DMS 273 treated with DMSO at 0.1 percent for 48 hours (cell line): Measurements from ENCODE around the gene COL4A2.
"Not testable (repeated sequence)": the region's sequence is repeated elsewhere in the genome, so short reads cannot be mapped to it uniquely, and the experiment has no call there.

Experiments
- DNase-seq: peaks from one replicate; lab custom pipeline; 2025; lab: John Stamatoyannopoulos, UW

COL4A2 gene

DNA sequence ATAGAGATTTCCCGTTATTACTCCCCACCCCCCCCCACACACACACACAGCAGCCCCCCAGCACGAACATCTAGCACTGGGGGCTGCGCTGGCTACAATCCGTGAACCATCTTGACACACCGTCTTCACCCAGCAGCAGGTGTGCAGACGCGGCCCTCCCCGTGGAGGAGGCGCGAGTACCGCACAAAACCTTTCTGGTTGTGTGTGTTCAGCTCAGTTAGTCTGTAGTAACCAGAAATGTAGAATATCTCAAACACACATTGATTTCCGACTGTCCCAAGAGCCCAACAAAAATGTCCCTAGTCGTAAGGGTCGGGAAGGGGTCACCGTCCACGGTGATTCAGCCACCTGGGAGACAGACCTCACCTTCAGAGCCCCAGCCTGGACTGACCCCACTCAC, 131.7 kb downstream of the COL4A2 start:
- DNase-seq = no peak

DNA sequence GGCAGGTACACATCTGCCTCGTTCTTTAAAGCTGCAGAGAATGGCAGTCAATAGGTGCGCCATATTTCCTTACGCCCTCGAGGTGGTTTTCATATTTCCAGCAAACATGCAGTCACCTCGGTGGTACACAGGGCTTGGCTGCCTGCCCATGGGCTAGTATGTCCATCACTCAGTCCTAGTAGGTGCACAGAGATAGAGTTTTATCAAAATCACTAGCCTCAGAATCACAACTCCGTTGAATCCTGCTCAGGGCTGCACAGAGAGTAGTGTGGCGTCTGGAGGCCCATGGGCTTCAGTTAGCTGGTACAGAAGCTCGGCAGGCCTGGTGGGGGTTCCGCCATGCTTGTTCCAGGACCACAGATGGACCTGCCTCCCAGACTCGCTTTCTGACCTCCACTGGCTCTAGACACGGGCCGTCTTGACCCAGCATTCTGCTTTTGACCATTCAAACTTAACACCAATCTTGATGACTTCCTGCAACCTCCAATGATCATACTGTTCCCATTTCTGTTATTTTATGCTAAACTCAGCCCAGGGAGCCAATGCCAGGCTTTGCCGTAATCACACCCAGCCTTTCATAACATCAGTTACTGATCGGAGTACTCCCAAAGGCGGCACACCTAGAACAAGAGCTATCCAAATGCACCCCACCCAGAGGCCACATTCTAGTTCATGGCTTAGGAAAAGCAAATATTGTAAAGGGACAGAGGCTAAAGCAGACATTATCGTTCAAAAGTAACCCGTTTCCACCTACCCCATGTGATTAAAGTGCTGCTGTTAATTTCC, 134.1 kb downstream of the COL4A2 start:
- no peak for DNase-seq

GRCh38 chr13:110442930-110443621, 136.0 kb downstream of the COL4A2 start:
- DNase-seq = no peak

GRCh38 chr13:110443622-110444225, 136.6 kb downstream of the COL4A2 start:
- DNase-seq = no peak

GRCh38 chr13:110444226-110444653, 137.2 kb downstream of the COL4A2 start:
- no peak for DNase-seq

- no peak for DNase-seq
Observed at GRCh38 chr13:110445183-110445582, 138.1 kb downstream of the COL4A2 start.

DNA sequence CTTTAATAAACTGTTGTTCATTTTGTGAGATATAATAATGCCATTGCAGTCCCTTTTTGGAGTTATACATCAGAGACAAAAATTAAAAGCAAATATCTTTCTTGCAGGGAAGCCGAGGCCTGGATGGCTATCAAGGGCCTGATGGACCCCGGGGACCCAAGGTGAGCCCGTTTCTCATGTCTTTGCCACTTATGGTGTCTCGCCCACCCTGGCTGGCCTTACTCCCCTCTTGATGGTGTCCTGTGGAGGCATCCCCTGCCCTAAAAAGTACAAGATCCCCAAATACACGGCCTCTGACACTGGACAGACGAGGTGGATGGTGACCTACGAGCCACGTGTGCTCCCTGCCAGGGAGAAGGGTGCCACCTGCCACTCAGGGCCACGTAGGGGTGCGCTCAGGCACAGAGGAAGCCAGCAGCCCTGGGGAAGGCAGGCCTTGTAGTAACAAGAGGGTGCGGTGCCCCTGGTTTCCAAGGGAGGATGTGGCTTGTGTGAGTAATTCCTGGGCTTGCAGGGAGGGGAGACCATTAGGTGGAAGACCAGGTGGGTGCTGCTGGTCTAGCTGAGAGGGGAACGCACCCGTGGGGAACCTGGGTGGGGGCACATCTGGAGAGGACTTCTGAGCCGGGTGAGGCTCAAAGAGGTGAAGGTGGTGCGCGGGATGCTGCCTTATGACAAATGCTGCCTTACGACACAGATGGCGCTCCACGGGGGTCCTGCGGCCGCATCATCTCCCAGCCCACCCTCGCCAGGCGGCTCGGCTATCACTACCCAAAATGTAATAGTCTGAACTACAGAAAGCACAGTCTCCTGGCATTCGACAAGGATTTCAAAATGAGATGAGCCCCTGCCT, 138.9 kb downstream of the COL4A2 start:
- DNase-seq = no peak

GRCh38 chr13:110446575-110446890, 139.4 kb downstream of the COL4A2 start:
- no peak for DNase-seq

DNA sequence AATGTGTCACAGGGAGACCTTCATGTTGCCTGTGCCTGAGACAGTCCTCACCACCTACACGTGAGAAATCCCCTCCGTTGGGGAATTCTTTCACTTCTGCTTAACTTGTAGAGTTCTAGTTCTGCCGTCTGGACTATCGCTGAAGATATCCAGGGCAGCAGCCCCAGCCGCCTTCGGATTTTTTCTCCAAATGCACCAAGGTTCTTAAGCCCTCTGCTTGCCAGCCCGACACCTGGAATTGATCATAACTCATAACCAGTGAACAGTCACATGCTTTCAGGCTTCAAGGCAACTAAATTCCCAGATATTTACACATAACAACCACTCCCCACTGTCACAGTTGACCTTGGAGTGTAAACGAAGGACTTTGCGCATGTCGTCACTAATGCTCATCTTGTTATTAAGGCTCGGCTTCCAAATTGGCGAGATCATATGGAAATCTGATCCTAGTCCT, 140.0 kb downstream of the COL4A2 start:
- no peak for DNase-seq

DNA sequence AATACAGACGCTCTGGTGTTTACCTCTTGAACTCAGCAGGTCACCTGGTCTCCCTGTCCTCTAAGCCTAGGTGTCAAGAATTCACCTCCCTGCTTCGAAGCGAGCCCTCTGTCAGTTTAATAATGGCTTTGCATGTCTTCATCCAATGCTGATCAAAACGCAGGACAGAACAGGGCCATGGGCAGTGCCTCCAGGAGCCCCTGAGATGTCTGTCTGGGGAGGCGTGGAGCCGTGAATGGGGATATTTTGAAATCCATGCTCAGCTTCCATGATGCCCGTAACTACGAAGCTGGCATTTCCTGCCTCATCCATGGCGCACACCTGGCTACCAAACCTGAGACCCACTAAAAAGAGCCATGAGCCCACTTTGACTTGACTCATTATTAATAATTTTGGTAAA, 140.7 kb downstream of the COL4A2 start:
- no peak for DNase-seq

DNA sequence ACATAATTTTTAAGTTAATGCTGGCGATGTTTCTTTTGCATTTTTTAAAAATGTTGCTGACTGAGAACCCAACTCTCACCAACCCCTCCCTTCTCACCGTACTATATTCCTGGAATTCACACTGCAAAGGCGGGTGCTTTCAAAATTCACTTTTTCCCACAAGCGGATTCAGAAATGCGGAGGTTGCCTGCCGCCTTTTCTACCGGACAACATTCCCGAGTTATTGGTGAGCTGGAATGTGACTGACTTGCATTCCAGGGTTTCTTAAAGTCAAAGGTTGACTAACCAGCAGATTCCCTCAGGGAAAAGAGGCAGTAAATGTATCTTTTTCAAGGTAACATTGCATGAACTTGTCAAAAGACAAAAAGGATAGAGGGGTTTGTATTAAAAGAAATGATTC, 141.1 kb downstream of the COL4A2 start:
- DNase-seq = no peak

DNA sequence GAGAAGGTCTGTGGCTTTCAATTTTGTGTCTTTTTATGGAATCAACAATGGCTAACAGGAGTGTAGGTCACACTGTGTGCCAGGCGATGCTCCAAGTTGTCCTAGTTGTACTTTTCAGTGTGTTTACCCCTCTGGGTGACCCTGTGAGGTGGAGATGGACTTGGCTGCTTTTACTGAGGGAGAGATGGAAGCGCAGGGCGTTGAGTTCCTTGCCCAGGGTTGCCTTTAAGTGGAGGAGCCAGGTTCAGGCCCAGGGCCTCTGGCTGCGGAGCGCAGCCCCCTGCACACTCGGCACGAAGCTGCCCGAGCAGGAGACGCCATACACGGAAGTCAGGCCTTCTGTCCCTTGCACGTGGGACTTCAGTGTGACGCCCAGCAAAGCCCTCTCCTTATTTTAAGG, 141.6 kb downstream of the COL4A2 start:
- DNase-seq = no peak

- DNase-seq = no peak
Observed at GRCh38 chr13:110449219-110450015, 142.3 kb downstream of the COL4A2 start.

DNA sequence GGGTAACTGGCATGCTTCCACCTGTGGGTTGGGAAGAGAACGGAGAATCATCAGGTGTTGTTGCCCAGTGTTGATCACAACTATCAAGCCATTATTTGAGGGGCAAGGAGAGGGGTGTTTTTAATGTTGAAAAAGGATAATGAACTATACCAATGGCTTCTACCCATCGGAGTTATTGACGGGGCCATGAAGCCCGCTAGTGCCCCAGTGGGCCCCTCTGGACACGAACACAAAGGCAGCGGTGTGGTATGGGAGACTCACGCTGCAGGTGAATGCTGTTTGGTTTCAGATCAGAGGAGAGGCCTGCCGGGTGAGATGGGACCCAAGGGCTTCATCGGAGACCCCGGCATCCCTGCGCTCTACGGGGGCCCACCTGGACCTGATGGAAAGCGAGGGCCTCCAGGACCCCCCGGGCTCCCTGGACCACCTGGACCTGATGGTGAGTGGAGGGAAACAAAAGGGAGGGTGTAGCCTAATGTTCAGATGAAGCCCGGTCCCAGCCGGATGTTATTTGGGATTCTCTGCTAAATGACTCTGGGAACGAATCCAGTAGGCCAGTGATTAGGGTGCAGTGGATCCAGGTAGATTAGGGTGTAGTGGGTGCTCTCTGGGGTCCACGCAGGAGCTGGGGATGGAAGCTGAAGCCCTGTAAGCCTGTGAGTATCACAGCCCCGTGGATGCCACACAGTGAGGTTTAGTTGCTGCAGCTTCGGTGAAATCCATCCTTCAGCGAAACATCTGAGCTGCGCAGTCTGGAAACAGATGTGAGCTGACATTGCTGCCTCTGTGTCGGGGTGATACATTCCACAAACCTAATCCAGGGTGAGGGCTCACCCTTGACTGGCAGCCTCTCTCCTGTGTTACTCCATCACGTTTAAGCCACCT, 143.2 kb downstream of the COL4A2 start:
- no peak for DNase-seq

DNA sequence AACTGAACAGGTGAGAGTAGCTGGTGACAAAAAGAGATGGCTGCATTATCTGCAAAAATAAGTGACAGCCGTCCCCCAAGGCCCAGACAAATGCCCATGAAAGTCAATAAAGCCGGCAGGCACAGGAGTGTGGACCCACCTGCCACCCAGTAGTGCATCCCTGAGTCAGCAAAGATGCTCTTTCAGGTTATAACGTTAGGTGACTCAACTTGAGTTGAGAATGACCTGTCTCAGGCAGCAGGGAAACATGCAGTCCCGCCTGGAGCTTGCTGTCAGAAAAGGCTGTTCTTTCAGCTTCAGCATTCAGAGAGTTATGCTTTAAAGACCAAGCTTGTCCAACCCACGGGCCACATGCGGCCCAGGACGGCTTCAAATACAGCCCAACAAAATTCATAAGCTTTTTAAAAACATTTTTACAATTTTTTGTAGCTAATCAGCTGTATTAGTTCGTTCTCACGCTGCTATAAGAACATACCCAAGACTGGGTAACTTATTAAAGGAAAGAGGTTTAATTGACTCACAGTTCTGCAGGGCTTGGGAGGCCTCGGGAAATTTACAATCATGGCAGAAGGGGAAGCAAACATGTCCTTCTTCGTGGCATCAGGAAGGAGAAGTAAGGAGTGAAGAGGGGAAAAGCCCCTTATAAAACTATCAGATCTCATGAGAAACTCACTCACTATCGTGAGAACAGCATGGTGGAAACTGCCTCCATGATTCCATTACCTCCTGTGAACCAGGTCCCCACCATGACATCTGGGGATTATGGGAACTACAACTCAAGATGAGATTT, 144.1 kb downstream of the COL4A2 start:
- DNase-seq = no peak

- DNase-seq = not testable (repeated sequence)
Observed at GRCh38 chr13:110453091-110453490, 146.0 kb downstream of the COL4A2 start.

- no peak for DNase-seq
Observed at GRCh38 chr13:110453797-110454196, 146.7 kb downstream of the COL4A2 start.

GRCh38 chr13:110454227-110454859, 147.3 kb downstream of the COL4A2 start:
- no peak for DNase-seq

- DNase-seq = no peak
Observed at GRCh38 chr13:110454956-110455355, 147.9 kb downstream of the COL4A2 start.
